SK-N-SH treated with all-trans-retinoic acid at 6 μM for 48 hours (cell line): ENCODE results near the gene HSPE1.

Experiments
- ARNTL ChIP-seq: fragments of 450-650 bp; formaldehyde crosslinking; IDR thresholded peaks from 2 replicates; pipeline ENCODE4 v1.5.0; 2020; ENCODE audit warnings: low read depth, mild to moderate bottlenecking, moderate library complexity, borderline replicate concordance
- CSRNP3 ChIP-seq: fragments of 250-450 bp; sonication (Bioruptor Pico); IDR thresholded peaks from 2 replicates; pipeline ENCODE4 v1.5.1; 2021; ENCODE audit warnings: mild to moderate bottlenecking, moderate library complexity
- GLIS3 ChIP-seq: fragments of 250-450 bp; sonication (Bioruptor Pico); IDR thresholded peaks from 2 replicates; pipeline ENCODE4 v1.5.0; 2020; ENCODE audit warnings: mild to moderate bottlenecking, moderate library complexity
- OSR1 ChIP-seq: fragments of 250-450 bp; sonication (Bioruptor Pico); IDR thresholded peaks from 2 replicates; pipeline ENCODE4 v1.8.0; 2022; ENCODE audit warnings: moderate library complexity, mild to moderate bottlenecking, inconsistent platforms
- PATZ1 ChIP-seq: fragments of 250-450 bp; sonication (Bioruptor Pico); IDR thresholded peaks from 2 replicates; pipeline ENCODE4 v1.8.0; 2020; ENCODE audit warnings: mild to moderate bottlenecking, moderate library complexity, borderline replicate concordance
- PPARA ChIP-seq: fragments of 250-450 bp; sonication (Bioruptor Pico); IDR thresholded peaks from 2 replicates; pipeline ENCODE4 v1.5.0; 2020; ENCODE audit warnings: mild to moderate bottlenecking, borderline replicate concordance
- ZFP3 ChIP-seq: fragments of 250-450 bp; sonication (Bioruptor Pico); IDR thresholded peaks from 2 replicates; pipeline ENCODE4 v1.5.0; 2020; ENCODE audit warnings: mild to moderate bottlenecking, moderate library complexity
- ZFP30 ChIP-seq: fragments of 450-650 bp; formaldehyde crosslinking; IDR thresholded peaks from 2 replicates; pipeline ENCODE4 v1.5.0; 2022; ENCODE audit warnings: mild to moderate bottlenecking, moderate library complexity
- ZNF565 ChIP-seq: fragments of 450-650 bp; formaldehyde crosslinking; conservative IDR thresholded peaks from 2 replicates; pipeline ENCODE4 v1.5.0; 2020; ENCODE audit warnings: low read depth, mild to moderate bottlenecking, moderate library complexity
- ZNF70 ChIP-seq: fragments of 450-650 bp; formaldehyde crosslinking; IDR thresholded peaks from 2 replicates; pipeline ENCODE4 v1.5.0; 2020; ENCODE audit warnings: mild to moderate bottlenecking, moderate library complexity
- ZNF8 ChIP-seq: fragments of 450-650 bp; formaldehyde crosslinking; IDR thresholded peaks from 2 replicates; pipeline ENCODE4 v1.5.0; 2020; ENCODE audit warnings: mild to moderate bottlenecking, moderate library complexity
- TF ChIP-seq, protein P1 (sequence below): fragments of 250-450 bp; sonication (Bioruptor Pico); IDR thresholded peaks from 2 replicates; pipeline ENCODE4 v1.5.1; 2020; ENCODE audit warnings: low read depth, mild to moderate bottlenecking, moderate library complexity

GRCh38 chr2:197515739-197516392 lies 15.7 kb downstream of the HSPE1 start, which contains the start of gene MOB4:
- TF ChIP-seq ZNF8 (CRISPR knock-in tag) (no peak), ARNTL (CRISPR knock-in tag) (no peak), ZFP30 (CRISPR knock-in tag) (no peak), ZNF565 (CRISPR knock-in tag) (no peak), ZFP3 (0 out of 2 replicates have a peak, but pooled peaks have one; percentile 31), PPARA (CRISPR knock-in tag) (no peak), PATZ1 (CRISPR knock-in tag) (no peak), GLIS3 (CRISPR knock-in tag) (no peak), ZNF70 (CRISPR knock-in tag) (no peak), OSR1 (CRISPR knock-in tag) (no peak), CSRNP3 (CRISPR knock-in tag) (no peak)
- TF ChIP-seq, protein P1, sequence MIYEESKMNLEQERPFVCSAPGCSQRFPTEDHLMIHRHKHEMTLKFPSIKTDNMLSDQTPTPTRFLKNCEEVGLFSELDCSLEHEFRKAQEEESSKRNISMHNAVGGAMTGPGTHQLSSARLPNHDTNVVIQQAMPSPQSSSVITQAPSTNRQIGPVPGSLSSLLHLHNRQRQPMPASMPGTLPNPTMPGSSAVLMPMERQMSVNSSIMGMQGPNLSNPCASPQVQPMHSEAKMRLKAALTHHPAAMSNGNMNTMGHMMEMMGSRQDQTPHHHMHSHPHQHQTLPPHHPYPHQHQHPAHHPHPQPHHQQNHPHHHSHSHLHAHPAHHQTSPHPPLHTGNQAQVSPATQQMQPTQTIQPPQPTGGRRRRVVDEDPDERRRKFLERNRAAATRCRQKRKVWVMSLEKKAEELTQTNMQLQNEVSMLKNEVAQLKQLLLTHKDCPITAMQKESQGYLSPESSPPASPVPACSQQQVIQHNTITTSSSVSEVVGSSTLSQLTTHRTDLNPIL (CRISPR knock-in tag): no peak
